Kidney glomerular epithelial cell (primary cell): Measurements from ENCODE around the gene ADGRA3.
"Not testable (repeated sequence)": the region's sequence is repeated elsewhere in the genome, so short reads cannot be mapped to it uniquely, and the experiment has no call there.

Experiments used
- DNase-seq: peaks from one replicate; lab custom pipeline; 2025; lab: John Stamatoyannopoulos, UW

The ADGRA3 gene

GRCh38 chr4:22478426-22478825 is 37.4 kb downstream of the ADGRA3 start:
- DNase-seq: no peak

- DNase-seq: no peak
Observed at GRCh38 chr4:22477813-22478182, 38.1 kb downstream of the ADGRA3 start.

- no peak for DNase-seq
Observed at GRCh38 chr4:22477136-22477812, 38.6 kb downstream of the ADGRA3 start.

GRCh38 chr4:22476011-22476410 is 39.9 kb downstream of the ADGRA3 start:
- no peak for DNase-seq

- not testable (repeated sequence) for DNase-seq
Observed at GRCh38 chr4:22475311-22475646, 40.6 kb downstream of the ADGRA3 start.

- peak; percentile 61 for DNase-seq
Observed at GRCh38 chr4:22474636-22475310, 41.1 kb downstream of the ADGRA3 start.

- peak; percentile 19 for DNase-seq
Observed at GRCh38 chr4:22473268-22473667, 42.6 kb downstream of the ADGRA3 start.

GRCh38 chr4:22471999-22472461 is 43.8 kb downstream of the ADGRA3 start:
- DNase-seq: no peak

GRCh38 chr4:22471419-22471818 is 44.4 kb downstream of the ADGRA3 start:
- DNase-seq: no peak

GRCh38 chr4:22466581-22466980 is 49.3 kb downstream of the ADGRA3 start:
- DNase-seq: no peak

- no peak for DNase-seq
Observed at GRCh38 chr4:22465996-22466395, 49.9 kb downstream of the ADGRA3 start.

GRCh38 chr4:22465349-22465748 is 50.5 kb downstream of the ADGRA3 start:
- DNase-seq: no peak

- DNase-seq: no peak
Observed at GRCh38 chr4:22463179-22463578, 52.7 kb downstream of the ADGRA3 start.

GRCh38 chr4:22462688-22463087 is 53.2 kb downstream of the ADGRA3 start:
- DNase-seq: no peak

GRCh38 chr4:22460266-22460665 is 55.6 kb downstream of the ADGRA3 start:
- no peak for DNase-seq

GRCh38 chr4:22458098-22458497 is 57.8 kb downstream of the ADGRA3 start:
- DNase-seq: peak; percentile 89

- no peak for DNase-seq
Observed at GRCh38 chr4:22457348-22457747, 58.5 kb downstream of the ADGRA3 start.

GRCh38 chr4:22456291-22456690 is 59.6 kb downstream of the ADGRA3 start:
- DNase-seq: no peak

GRCh38 chr4:22454955-22455354 is 60.9 kb downstream of the ADGRA3 start:
- DNase-seq: no peak

GRCh38 chr4:22454216-22454838 is 61.5 kb downstream of the ADGRA3 start:
- DNase-seq: no peak

GRCh38 chr4:22444813-22445212 is 71.1 kb downstream of the ADGRA3 start:
- no peak for DNase-seq

GRCh38 chr4:22442956-22443355 is 72.9 kb downstream of the ADGRA3 start:
- DNase-seq: no peak

GRCh38 chr4:22440999-22441398 is 74.9 kb downstream of the ADGRA3 start:
- DNase-seq: no peak
